Measurements from ENCODE around the gene RNU1-3.
"Not testable (repeated sequence)": the region's sequence is repeated elsewhere in the genome, so short reads cannot be mapped to it uniquely, and the experiment has no call there.

DNA sequence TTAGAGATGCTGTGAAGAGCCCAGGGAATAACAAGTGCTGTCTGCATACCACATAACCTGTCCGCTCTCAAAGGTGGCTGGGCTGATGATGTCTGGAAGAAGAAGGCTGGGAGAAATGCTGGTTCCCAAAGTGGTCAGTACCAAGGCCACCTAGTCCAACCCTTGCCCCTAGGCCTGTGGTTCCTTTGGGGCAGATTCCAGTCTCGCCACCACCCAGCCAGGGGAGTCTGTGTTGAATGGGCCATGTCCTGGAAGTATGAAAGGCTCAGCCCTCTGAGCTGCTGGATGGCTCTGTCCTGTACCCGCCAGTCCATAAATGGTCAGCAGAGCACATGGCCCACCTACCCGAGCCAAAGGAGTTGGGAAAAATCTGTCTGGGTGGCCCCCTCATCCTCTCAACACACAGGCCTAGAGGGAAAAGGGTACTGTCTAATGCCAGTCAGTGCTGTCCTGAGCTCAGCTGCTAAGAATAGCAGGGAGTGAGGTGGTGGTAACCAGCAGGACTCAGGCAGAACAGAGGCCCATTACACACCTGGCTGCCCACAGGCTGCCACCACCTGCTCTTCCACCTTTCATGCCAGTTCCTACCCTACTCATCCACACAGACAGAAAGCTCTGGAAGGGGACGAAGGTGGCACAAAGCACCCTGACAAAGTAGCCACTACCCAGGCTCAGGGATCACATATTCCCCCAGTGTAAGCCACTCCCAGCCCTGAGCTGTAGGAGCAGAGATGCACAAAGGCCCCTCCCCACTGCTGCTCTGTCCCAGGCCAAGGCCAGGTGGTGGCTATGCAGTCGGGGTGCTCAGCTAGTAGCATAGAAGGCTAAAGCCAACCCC lies 28.6 kb downstream of the RNU1-3 start:
- TF ChIP-seq, protein P1, sequence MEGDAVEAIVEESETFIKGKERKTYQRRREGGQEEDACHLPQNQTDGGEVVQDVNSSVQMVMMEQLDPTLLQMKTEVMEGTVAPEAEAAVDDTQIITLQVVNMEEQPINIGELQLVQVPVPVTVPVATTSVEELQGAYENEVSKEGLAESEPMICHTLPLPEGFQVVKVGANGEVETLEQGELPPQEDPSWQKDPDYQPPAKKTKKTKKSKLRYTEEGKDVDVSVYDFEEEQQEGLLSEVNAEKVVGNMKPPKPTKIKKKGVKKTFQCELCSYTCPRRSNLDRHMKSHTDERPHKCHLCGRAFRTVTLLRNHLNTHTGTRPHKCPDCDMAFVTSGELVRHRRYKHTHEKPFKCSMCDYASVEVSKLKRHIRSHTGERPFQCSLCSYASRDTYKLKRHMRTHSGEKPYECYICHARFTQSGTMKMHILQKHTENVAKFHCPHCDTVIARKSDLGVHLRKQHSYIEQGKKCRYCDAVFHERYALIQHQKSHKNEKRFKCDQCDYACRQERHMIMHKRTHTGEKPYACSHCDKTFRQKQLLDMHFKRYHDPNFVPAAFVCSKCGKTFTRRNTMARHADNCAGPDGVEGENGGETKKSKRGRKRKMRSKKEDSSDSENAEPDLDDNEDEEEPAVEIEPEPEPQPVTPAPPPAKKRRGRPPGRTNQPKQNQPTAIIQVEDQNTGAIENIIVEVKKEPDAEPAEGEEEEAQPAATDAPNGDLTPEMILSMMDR (IDR thresholded peaks at IDR 0.05; ENCODE audit: low read depth, low read length), result not testable (repeated sequence)
- not testable (repeated sequence) for TF ChIP-seq EZH2phosphoT487 (IDR thresholded peaks at IDR 0.05; ENCODE audit: low read depth)
